ENCODE measurements around the gene RAB11FIP3.

DNA sequence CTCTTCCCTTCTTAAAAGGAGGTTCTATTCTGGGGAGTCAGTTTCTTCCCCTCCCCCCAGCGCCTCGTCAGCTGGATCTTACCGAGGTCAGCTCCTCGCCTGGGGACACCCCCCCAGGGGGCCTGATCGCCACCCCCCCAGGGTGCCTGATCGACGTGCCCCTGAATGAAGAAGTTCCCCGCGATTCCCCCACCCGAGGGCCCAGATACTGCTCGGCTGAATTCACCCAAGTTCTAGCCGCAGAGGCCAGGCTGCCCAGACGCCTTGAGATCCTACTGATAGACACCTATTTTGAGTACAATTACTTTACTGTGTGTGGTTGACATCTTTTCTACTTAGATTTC lies 1.4 kb downstream of the RAB11FIP3 start:
- TF ChIP-seq POLR2A (IDR thresholded peaks at IDR 0.05) = no peak
- TF ChIP-seq CTCF (IDR thresholded peaks at IDR 0.05) = no peak

Measured in adrenal gland (tissue), 5 donors.